Activated CD8-positive, alpha-beta memory T cell treated with anti-CD3 and anti-CD28 coated beads for 1 hour (primary cell): ENCODE measurements around the gene WDR45B.

ENCODE experiments used
- DNase-seq, 2 donors: peaks; one replicate each; pipeline ENCODE4 v3.0.0-alpha.2; 2020; ENCODE audit warnings: low read depth in 1 of 2; ENCODE audit errors: extremely low read depth in 1 of 2

WDR45B gene

GRCh38 chr17:82678265-82678891 is 30.1 kb upstream of the WDR45B start:
- no peak for DNase-seq

DNA sequence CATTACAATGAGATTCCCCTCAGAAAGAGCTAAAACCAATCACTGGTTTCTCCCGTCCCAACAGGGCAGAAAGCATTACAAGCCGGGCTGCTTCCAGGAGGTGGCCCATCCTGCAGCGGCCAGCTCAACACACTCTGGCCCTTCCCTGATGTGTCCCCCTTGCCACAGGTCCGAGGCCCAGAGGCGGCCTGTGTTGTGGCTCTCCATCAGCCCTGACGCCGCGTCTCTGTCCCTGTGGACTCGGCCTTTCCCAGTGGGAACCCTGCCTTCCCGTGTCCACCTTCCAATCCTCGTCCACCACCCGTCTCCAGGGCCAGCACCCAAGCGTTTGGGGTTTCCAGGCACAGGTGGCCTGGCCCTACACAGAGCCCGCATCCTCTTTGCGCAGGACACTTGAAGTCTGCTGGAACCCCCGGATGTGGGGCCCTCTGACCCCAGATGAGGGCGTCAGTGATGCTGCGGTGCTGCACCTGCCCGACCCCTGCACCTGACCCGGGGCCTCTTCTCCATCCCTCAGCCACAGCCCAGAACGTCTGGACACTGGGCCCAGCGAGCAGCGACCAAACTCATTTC is 29.2 kb upstream of the WDR45B start:
- DNase-seq: no peak

GRCh38 chr17:82675476-82676245 is 27.4 kb upstream of the WDR45B start:
- no peak for DNase-seq

DNA sequence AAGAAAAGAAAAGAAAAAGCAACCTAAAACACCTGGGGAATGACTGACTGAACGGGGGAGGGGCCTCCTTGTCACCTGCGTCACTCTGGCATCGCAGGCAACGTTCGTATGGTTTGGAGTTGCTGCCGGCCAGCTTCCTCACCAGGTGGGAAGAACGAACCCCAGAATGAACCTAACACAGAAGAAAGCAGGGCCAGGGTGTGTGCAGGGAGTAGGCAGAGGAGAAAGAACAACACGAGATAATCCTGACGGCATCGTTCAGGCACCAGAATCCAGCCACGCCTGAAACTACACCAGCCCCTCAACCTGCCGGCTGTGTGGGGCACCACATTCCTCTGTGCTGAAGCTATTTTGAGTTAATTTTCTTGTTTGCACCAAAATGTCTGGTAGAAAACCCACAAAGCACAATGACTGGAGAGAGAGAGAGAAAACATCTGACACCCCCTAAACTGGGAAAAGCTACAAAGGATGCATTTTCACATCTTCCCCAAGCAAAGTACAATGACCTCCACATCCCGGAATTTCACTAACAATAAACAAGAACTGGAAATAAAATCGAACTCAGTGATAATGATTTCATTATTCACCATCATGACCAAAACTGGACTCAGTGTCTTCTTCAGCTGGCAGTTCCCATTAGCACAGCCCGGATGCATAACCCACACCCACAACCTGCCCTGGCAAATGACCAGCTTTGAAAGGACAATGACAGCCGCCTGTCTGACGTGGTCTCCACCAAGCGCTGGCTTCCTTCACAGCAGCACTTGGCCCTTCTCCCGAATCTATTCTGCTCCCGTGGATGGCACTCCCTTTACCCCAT is 26.6 kb upstream of the WDR45B start:
- DNase-seq: no peak

- DNase-seq: no peak
Measured at GRCh38 chr17:82670661-82671450, 22.6 kb upstream of the WDR45B start.

DNA sequence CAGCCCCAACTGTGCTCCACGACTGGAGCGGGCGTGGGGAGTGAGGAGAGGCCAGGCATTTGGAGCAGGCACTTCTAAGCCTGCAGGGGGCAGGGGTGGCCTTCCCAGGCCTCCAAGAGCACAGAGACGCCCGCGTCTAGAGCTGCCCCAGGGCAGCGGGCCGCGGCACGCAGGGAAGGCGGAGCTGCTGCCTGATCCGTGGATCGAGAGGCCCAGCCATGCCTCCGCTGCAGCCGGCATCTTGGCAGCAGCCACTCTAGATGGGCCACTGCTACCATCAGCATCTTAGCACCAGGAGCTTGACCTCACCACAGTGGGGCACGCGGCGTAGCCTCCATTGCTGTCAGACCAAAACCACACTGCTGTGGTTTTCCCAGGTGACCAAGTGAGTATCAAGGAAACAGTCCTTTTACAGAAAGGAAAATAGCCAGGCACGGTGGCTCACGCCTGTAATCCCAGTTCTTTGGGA is 20.4 kb upstream of the WDR45B start:
- no peak for DNase-seq

GRCh38 chr17:82668024-82668630 is 19.9 kb upstream of the WDR45B start:
- DNase-seq: no peak

DNA sequence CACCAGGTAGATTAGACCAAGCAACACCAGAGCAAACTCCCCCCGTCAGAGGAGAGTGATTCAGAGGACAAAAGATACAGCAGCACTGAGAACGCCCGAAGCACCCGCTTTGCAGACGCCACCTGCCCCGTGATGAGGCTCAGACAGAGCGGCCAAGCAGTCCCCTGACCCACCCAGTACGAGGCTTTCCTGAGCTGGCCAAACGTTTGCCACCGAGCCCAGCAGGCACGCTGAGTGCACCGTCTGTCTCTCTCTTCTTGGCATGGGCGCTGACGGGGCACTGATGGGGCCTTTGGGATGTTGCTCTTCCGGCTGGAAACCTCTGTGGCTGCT is 19.4 kb upstream of the WDR45B start:
- no peak for DNase-seq

DNA sequence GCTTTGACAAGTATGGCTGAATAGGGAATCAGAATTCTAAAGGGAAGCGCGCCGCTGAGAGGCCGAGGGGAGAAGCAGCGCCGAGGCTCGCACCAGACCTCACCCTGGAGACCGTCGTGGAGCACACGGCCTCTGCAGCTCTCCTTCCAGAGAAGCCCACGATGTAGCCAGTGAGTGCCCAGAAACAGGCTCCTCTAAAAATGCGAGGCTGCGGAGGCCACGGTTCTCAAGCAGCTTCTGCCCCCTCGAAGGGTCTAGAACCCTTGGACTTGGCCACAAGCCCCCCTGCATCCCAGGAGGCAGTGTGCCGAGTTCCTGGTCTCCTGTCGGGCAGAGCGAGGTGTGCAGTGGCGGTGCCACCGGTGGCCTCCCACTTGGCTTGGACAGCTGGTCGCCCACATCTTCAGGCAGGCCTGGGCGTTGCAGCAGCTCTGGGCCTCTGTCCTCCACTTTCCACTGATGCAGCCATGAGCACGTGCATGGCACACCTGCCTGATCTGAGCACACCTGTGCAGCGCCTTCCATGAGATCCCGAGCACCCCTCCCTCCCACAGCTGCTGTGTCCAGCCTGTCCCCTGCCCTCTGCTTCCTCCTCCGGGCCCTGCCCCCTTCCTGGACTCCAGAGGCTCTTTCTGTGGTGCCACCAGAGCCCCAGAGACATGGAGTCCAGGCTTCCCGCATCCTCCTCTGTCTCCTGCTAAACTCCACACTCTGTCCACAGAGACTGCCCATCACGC is 18.9 kb upstream of the WDR45B start:
- no peak for DNase-seq

- DNase-seq: no peak
Measured at GRCh38 chr17:82665891-82666290, 17.6 kb upstream of the WDR45B start.

DNA sequence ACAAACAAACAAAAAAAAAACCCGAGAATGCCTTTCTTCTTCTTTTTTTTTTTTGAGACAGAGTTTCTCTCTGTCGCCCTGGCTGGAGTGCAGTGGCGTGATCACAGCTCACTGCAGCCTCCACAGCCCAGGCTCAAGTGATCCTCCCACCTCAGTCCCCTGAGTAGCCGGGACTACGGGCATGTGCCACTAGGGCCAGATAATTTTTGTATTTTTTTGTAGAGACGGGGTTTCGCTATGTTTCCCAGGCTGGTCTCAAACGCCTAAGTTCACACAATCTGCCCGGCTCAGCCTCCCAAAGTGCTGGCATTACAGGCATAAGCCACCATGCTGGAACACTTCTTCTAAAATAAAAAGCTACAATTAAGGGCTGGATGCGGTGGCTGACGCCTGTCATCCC is 17.0 kb upstream of the WDR45B start:
- no peak for DNase-seq

DNA sequence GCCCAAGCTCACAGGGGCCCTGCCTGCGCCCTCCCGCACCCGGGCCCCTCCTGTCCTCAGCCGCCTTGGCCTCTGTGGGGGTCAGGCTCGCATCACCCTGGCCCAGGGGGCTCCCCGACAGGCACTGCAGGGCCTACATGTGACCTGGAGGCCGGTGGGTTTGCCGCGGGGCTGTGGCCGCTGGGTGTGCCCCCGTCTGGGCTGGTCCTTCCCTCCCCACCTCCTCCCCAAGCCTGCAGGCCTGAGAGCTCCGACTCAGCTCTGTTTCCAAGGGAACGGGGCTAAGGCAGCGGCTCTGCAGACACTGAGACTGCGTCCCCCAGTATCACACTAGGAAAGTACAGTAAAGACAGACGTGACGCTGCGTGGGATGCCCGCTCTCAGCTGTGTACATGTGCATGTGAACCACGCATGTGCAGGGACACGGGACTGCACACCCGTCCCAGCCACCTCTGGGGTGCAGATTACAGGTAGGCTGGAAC is 16.5 kb upstream of the WDR45B start:
- DNase-seq: no peak

DNA sequence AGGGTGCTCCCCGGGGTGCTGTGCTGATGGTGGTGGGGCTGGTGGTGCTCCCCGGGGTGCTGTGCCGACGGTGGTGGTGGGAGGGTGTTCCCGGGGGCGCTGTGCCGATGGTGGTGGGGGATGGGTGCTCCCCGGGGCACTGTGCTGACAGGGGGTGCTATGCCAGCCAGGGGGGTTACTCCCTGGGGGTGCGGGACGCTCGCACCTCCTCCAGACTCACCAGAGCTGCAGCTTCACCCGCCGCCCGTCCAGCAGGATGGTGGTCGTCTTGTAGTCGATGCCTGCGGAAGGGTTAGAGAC is 16.0 kb upstream of the WDR45B start:
- DNase-seq: no peak

GRCh38 chr17:82663381-82664275 is 15.4 kb upstream of the WDR45B start:
- no peak for DNase-seq

DNA sequence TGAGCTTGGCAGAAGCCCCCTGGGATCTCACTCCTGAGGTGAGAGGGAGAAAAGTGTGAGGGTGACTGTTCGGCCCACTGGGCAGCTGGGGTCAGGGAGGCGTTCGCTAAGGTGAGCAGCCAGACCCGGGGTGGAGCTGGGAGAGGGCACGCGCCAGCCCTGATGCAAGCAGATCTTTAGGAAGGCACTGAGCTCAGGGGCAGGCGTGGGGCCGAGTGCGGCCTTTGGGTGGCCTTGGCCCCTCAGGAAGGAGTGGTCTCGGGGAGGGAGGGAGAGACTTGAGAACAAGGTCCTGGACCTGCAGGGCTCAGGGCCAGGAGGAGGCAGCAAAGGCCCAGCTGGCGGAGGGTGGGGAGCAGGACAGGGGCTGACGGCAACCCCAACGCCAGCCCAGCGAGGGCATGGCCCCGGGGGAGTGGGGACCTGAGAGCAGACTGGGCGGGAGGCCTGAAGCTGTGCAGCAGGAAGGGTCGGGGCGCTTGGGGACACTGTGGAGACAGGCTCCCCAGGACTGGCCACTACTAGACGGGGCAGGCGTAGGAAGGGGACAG is 14.5 kb upstream of the WDR45B start:
- no peak for DNase-seq

DNA sequence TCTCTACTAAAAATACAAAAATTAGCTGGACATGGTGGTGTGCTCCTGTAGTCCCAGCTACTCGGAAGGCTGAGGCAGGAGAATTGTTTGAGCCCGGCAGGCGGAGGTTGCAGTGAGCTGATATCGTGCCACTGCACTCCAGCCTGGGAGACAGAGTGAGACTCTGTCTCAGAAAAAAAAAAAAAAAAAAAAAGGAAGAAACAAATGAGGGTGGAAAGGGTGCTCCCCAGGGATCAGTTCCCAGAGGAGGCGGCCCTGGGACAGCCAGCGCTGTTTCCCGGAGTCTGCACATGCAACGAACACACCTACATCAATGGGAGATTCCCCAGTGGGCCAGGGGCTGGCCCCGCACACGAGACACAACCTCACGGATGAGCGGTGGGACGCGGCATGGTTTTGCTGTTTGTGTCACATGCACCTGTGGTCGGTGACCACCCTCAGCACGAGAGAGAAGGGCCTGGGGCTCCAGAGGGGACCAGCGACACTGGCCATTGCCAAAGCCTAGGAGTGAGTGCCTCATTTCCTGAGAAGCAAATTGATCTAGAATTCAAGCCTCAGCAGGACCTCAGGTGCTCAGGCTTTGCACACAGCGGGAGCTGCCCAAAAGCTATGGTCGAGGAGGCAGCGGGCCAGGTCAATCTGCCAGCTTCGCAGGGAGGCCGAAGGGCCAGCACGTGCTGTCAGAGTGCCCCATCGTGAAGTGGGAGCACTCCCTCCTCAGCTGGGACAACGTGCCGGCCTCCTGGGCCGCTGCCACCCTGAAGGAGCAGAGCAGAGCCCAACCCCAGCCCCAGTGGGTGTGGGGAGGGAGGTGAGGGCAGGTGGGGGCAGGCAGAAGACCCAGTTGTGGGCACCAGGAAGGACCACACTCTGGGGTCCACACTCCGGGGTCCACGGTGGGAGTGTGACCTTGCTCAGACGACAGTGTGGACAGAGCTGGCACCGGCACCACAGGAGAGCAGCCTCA is 13.8 kb upstream of the WDR45B start:
- DNase-seq: no peak

DNA sequence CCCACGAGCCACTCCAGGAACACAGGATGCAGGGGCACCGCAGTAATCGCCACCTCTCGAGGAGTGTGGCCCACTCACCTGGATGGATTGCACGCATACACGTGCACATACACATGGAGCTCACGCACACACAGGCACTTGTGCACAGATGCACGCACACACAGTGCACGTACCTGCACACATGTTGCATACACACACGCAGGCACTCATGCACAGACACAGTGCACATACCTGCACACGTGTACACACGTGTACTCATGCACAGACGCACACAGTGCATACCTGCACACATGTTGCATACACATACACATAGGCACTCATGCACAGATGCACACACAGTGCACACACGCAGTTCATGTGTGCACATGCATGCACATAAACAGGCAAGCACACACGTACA is 11.6 kb upstream of the WDR45B start:
- no peak for DNase-seq
